ENCODE data around the gene PRR5L.
A peak's percentile ranks its signal among the peaks of the same experiment; 100 is the strongest.
"Not testable (repeated sequence)": the region's sequence is repeated elsewhere in the genome, so short reads cannot be mapped to it uniquely, and the experiment has no call there.

PRR5L gene

GRCh38 chr11:36281850-36282249 is 14.2 kb upstream of the PRR5L start:
- DNase-seq (ENCODE audit: low spot score), result no peak

GRCh38 chr11:36282926-36283325 is 13.2 kb upstream of the PRR5L start:
- DNase-seq (ENCODE audit: low spot score), result no peak

GRCh38 chr11:36288442-36289225 is 7.5 kb upstream of the PRR5L start:
- DNase-seq (ENCODE audit: low spot score), result no peak

GRCh38 chr11:36289226-36289852 is 6.7 kb upstream of the PRR5L start, which contains the start of gene COMMD9:
COMMD9 (minus strand) TSS chr11:36289424; CDS start chr11:36289412, 12 bp downstream.
- peak; percentile 96 for DNase-seq (ENCODE audit: low spot score)

- peak; percentile 58 for DNase-seq (ENCODE audit: low spot score)
Observed at GRCh38 chr11:36292311-36292722, 3.8 kb upstream of the PRR5L start.

- DNase-seq (ENCODE audit: low spot score), result no peak
Observed at GRCh38 chr11:36296884-36297543, 926 bp downstream of the PRR5L start.

GRCh38 chr11:36300650-36301049 is 4.6 kb downstream of the PRR5L start:
- DNase-seq (ENCODE audit: low spot score), result no peak

- no peak for DNase-seq (ENCODE audit: low spot score)
Observed at GRCh38 chr11:36304351-36304750, 8.3 kb downstream of the PRR5L start.

- no peak for DNase-seq (ENCODE audit: low spot score)
Observed at GRCh38 chr11:36305047-36305446, 9.0 kb downstream of the PRR5L start.

- peak; percentile 35 for DNase-seq (ENCODE audit: low spot score)
Observed at GRCh38 chr11:36306888-36307287, 10.8 kb downstream of the PRR5L start.

GRCh38 chr11:36308577-36308976 is 12.5 kb downstream of the PRR5L start:
- no peak for DNase-seq (ENCODE audit: low spot score)

GRCh38 chr11:36309779-36310178 is 13.7 kb downstream of the PRR5L start:
- DNase-seq (ENCODE audit: low spot score), result no peak

- DNase-seq (ENCODE audit: low spot score), result no peak
Observed at GRCh38 chr11:36311926-36312595, 16.0 kb downstream of the PRR5L start.

- no peak for DNase-seq (ENCODE audit: low spot score)
Observed at GRCh38 chr11:36312611-36313472, 16.8 kb downstream of the PRR5L start.

GRCh38 chr11:36313750-36314433 is 17.8 kb downstream of the PRR5L start:
- no peak for DNase-seq (ENCODE audit: low spot score)

GRCh38 chr11:36314434-36314767 is 18.3 kb downstream of the PRR5L start:
- no peak for DNase-seq (ENCODE audit: low spot score)

- DNase-seq (ENCODE audit: low spot score), result no peak
Observed at GRCh38 chr11:36316049-36316448, 20.0 kb downstream of the PRR5L start.

GRCh38 chr11:36317992-36318391 is 21.9 kb downstream of the PRR5L start:
- DNase-seq (ENCODE audit: low spot score), result no peak

- DNase-seq (ENCODE audit: low spot score), result not testable (repeated sequence)
Observed at GRCh38 chr11:36324956-36325355, 28.9 kb downstream of the PRR5L start.

GRCh38 chr11:36325403-36325802 is 29.3 kb downstream of the PRR5L start:
- DNase-seq (ENCODE audit: low spot score), result not testable (repeated sequence)
